Osteocyte (in vitro differentiated cells): ENCODE data around the gene GABBR1. TPM values are rescaled to one million over a fixed set of nuclear protein-coding genes. Genes with fewer than 3 reads are reported as not detected.

Experiments used
- DNase-seq: peaks from one replicate; pipeline ENCODE4 v3.0.0; 2021; ENCODE audit warnings: mixed read lengths; ENCODE audit not compliant: unreplicated experiment; ENCODE audit errors: extremely low spot score
- H3K27ac Mint-ChIP-seq: one replicate; pipeline ENCODE4 v1.8.0; 2021; ENCODE audit warnings: mild to moderate bottlenecking, mixed read lengths; ENCODE audit not compliant: unreplicated experiment
- H3K27me3 Mint-ChIP-seq: one replicate; pipeline ENCODE4 v1.8.0; 2021; ENCODE audit warnings: mixed read lengths; ENCODE audit not compliant: unreplicated experiment
- H3K36me3 Mint-ChIP-seq: one replicate; pipeline ENCODE4 v1.8.0; 2021; ENCODE audit warnings: mixed read lengths; ENCODE audit not compliant: unreplicated experiment
- H3K4me1 Mint-ChIP-seq: one replicate; pipeline ENCODE4 v1.8.0; 2021; ENCODE audit warnings: mixed read lengths; ENCODE audit not compliant: unreplicated experiment
- H3K4me3 Mint-ChIP-seq: one replicate; pipeline ENCODE4 v1.8.0; 2021; ENCODE audit warnings: mild to moderate bottlenecking, moderate library complexity, mixed read lengths; ENCODE audit not compliant: unreplicated experiment
- H3K9me3 Mint-ChIP-seq: one replicate; pipeline ENCODE4 v1.8.0; 2021; ENCODE audit warnings: mixed read lengths; ENCODE audit not compliant: unreplicated experiment
- CTCF ChIP-seq: fragments of 200-600 bp; sonication (generic); IDR thresholded peaks from 2 replicates; pipeline ENCODE4 v1.5.0; 2021; ENCODE audit warnings: antibody characterized with exemption, mild to moderate bottlenecking, moderate library complexity
- total RNA-seq: library from RNA; stranded (reverse); gene quantifications from 2 replicates; pipeline ENCODE4 v1.2.1, GENCODE V29; 2021

Gene GABBR1
- total RNA-seq, 1 donor from 2014 or later, result 93.6 TPM

- no peak overlapping the region for H3K4me3 Mint-ChIP-seq
- TF ChIP-seq CTCF, result no peak
Observed at GRCh38 chr6:29510746-29511300, 122.2 kb downstream of the GABBR1 start.

GRCh38 chr6:29510202-29510601 lies 122.8 kb downstream of the GABBR1 start:
- H3K9me3 Mint-ChIP-seq, result no peaks in the 10 kb centered on the region
- H3K36me3 Mint-ChIP-seq, result no peaks in the 10 kb centered on the region
- TF ChIP-seq CTCF, result no peak
- no peaks in the 10 kb centered on the region for H3K4me1 Mint-ChIP-seq
- no peak overlapping the region for H3K4me3 Mint-ChIP-seq
- H3K27ac Mint-ChIP-seq, result no peak overlapping the region
- DNase-seq, result peak; percentile 62
- peaks cover 5% of the 10 kb centered on the region for H3K27me3 Mint-ChIP-seq

More at GRCh38 chr6:29510746-29511300, 122.2 kb downstream of the GABBR1 start:
- peak; percentile 59 for DNase-seq
- H3K4me1 Mint-ChIP-seq, result no peaks in the 10 kb centered on the region
- peaks cover 5% of the 10 kb centered on the region for H3K27me3 Mint-ChIP-seq
- no peak overlapping the region for H3K27ac Mint-ChIP-seq
- no peaks in the 10 kb centered on the region for H3K36me3 Mint-ChIP-seq
- H3K9me3 Mint-ChIP-seq, result no peaks in the 10 kb centered on the region

Other genes with a start within 250 kb of the GABBR1 start
- not detected in 2 replicates for gene OR12D2, start 237.6 kb downstream of the GABBR1 start, total RNA-seq
- not detected in 2 replicates for gene OR12D1, start 218.3 kb downstream of the GABBR1 start, total RNA-seq
- gene OR10C1, start 193.9 kb downstream of the GABBR1 start, total RNA-seq, result not detected in 2 replicates
- not detected in 2 replicates for gene OR11A1, start 176.1 kb downstream of the GABBR1 start, total RNA-seq
- gene OR2H1, start 176.0 kb downstream of the GABBR1 start, total RNA-seq, result not detected in 2 replicates
- not detected in 2 replicates for gene MAS1L, start 145.2 kb downstream of the GABBR1 start, total RNA-seq
- gene UBD, start 73.5 kb downstream of the GABBR1 start, total RNA-seq, result not detected in 2 replicates
- gene OR2H2, start 48.1 kb downstream of the GABBR1 start, total RNA-seq, result not detected in 2 replicates
- not detected in 2 replicates for gene MOG, start 23.9 kb upstream of the GABBR1 start, total RNA-seq
- not detected in 2 replicates for gene ZFP57, start 48.0 kb upstream of the GABBR1 start, total RNA-seq
- gene HLA-F, start 90.3 kb upstream of the GABBR1 start, total RNA-seq, result 11.4 and 12.5 TPM in 2 replicates
- 0.32 and 0.68 TPM in 2 replicates for gene HLA-G, start 194.6 kb upstream of the GABBR1 start, total RNA-seq